ENCODE data around the gene GDI1. TPM values are rescaled to one million over a fixed set of nuclear protein-coding genes. Genes with fewer than 3 reads are reported as not detected.
A peak's percentile ranks its signal among the peaks of the same experiment; 100 is the strongest.

GDI1 gene
- total and polyA plus RNA-seq, 2 of the 4 experiments (the other 2 are of a cell fraction) = 113 to 291 TPM

GRCh38 chrX:154436374-154436982 is 476 bp upstream of the GDI1 start:
- peak overlapping the region; percentile 60 to 70; a peak in 2 of 4 replicates for H4K8ac ChIP-seq (ENCODE audit: low read depth in 2 of 2, low read length in 2 of 2)
- peak overlapping the region; percentile 86 for H3K4me2 ChIP-seq (ENCODE audit: low read depth, low read length)
- H2AK5ac ChIP-seq (ENCODE audit: low read depth, low read length) = peak overlapping the region; percentile 67
- peaks cover 0 to 14% of the 10 kb centered on the region in 2 experiments; a peak in 1 of 4 replicates for H3K79me1 ChIP-seq (ENCODE audit: low read depth in 1 of 2, low read length in 2 of 2)
- peaks cover 14% of the 10 kb centered on the region for H4K20me1 ChIP-seq (ENCODE audit: insufficient read depth, low read length)
- dilution Hi-C loops (cut with HindIII; ENCODE audit: low sequenced_read_pairs, unreplicated experiment) = no loop called here
- peak overlapping the region; percentile 94 for H2AK9ac ChIP-seq (replicated peaks; ENCODE audit: low read depth, low read length, poor library complexity)
- H3K18ac ChIP-seq (ENCODE audit: low read depth, low read length) = no peak overlapping the region
- H2AFZ ChIP-seq (replicated peaks; ENCODE audit: low read length, poor library complexity) = peak overlapping the region; percentile 89
- H4K91ac ChIP-seq (ENCODE audit: insufficient read depth, low read depth, low read length) = no peak overlapping the region
- H2BK5ac ChIP-seq (ENCODE audit: low read depth, low read length, poor library complexity, severe bottlenecking) = peak overlapping the region; percentile 100
- no peak for DNase-seq
- H2BK20ac ChIP-seq (ENCODE audit: low read depth, low read length) = no peak overlapping the region
- peak overlapping the region; percentile 12; the same call in 1 of the 2 replicates for H4K5ac ChIP-seq (ENCODE audit: low read depth, low read length)
- BruUV-seq (replicated peaks) = no TSS peak
- no peak overlapping the region for H3K56ac ChIP-seq (ENCODE audit: extremely low read depth, insufficient read depth, low read length)
- H3K14ac ChIP-seq (replicated peaks; ENCODE audit: low read depth, low read length) = peak overlapping the region; percentile 71; the same call in 1 of the 2 replicates
- no peaks in the 10 kb centered on the region for H3K9me1 ChIP-seq (ENCODE audit: insufficient read depth, low read length)
- CTCF ChIA-PET = no interaction called here
- WGBS, 2 experiments (ENCODE audit: extremely low coverage in 2 of 2, insufficient read length in 1 of 2) = 63% methylated on average over 12 of the region's 78 CpGs; no CpG with 5 or more reads in 1 of the 2 experiments
- H3K23ac ChIP-seq (ENCODE audit: low read depth, low read length) = peak overlapping the region; percentile 78; the same call in 1 of the 2 replicates
- no peak for TF ChIP-seq CEBPB (IDR thresholded peaks at IDR 0.05; ENCODE audit: low read depth, low read length)
- no peak for TF ChIP-seq SMC3 (IDR thresholded peaks at IDR 0.05; ENCODE audit: low read depth, low read length)
- no peak for TF ChIP-seq CHD1 (IDR thresholded peaks at IDR 0.05; ENCODE audit: low read depth, low read length)
- TF ChIP-seq MAZ (IDR thresholded peaks at IDR 0.05; ENCODE audit: borderline replicate concordance, low read depth, low read length) = no peak
- no peak for TF ChIP-seq BHLHE40 (IDR thresholded peaks at IDR 0.05; ENCODE audit: low read depth, low read length)
- no peak for TF ChIP-seq POLR2A (IDR thresholded peaks at IDR 0.05; ENCODE audit: low read depth, low read length)
- TF ChIP-seq CTCF (conservative IDR thresholded peaks at IDR 0.05; ENCODE audit: low read depth, low read length) = no peak
- TF ChIP-seq MAFK (IDR thresholded peaks at IDR 0.05; ENCODE audit: low read depth, low read length) = no peak
- TF ChIP-seq RFX5 (IDR thresholded peaks at IDR 0.05; ENCODE audit: low read depth, low read length) = no peak
- TF ChIP-seq RAD21 (IDR thresholded peaks at IDR 0.05; ENCODE audit: low read length) = no peak
- TF ChIP-seq RCOR1 (IDR thresholded peaks at IDR 0.05; ENCODE audit: insufficient replicate concordance, low read length) = no peak
- TF ChIP-seq MXI1 (IDR thresholded peaks at IDR 0.05; ENCODE audit: borderline replicate concordance, low read depth, low read length) = no peak
- no peak for TF ChIP-seq ELK1 (IDR thresholded peaks at IDR 0.05; ENCODE audit: borderline replicate concordance, low read depth, low read length)
- no peak for TF ChIP-seq USF2 (IDR thresholded peaks at IDR 0.05; ENCODE audit: low read depth, low read length)
- no peak for TF ChIP-seq FOS (IDR thresholded peaks at IDR 0.05; ENCODE audit: low read depth, low read length)
- no peak for TF ChIP-seq NFE2L2 (IDR thresholded peaks at IDR 0.05; ENCODE audit: low read depth, low read length)
- ATAC-seq (ENCODE audit: low read depth) = peak; percentile 73
- peak overlapping the region; percentile 87 for H3K9ac ChIP-seq (ENCODE audit: low read depth, low read length)
- no peaks in the 10 kb centered on the region for H3K27me3 ChIP-seq (ENCODE audit: control insufficient read depth, insufficient read depth, low read length)
- peak overlapping the region; percentile 95 for H3K27ac ChIP-seq (ENCODE audit: insufficient read depth, low read length)
- no peak overlapping the region for H2BK15ac ChIP-seq (ENCODE audit: low read depth, low read length)
- in situ Hi-C loops (cut with MboI; ENCODE audit: low sequenced_read_pairs) = no loop called here
- POLR2A ChIA-PET (ENCODE audit: unreplicated experiment) = no interaction called here
- peak overlapping the region; percentile 77 for H3K4ac ChIP-seq (ENCODE audit: low read depth, low read length)
- no peaks in the 10 kb centered on the region for H3K9me3 ChIP-seq (ENCODE audit: control insufficient read depth, insufficient read depth, low read length)
- no peak overlapping the region for H2BK120ac ChIP-seq (ENCODE audit: low read depth, low read length)
- peaks cover 3% of the 10 kb centered on the region for H3K4me1 ChIP-seq (ENCODE audit: control insufficient read depth, insufficient read depth, low read length)
- peaks cover 46% of the 10 kb centered on the region for H3K36me3 ChIP-seq (ENCODE audit: control insufficient read depth, insufficient read depth, low read length)
- H3K4me3 ChIP-seq (ENCODE audit: insufficient read depth, low read depth, low read length) = peak overlapping the region; percentile 98
- intact Hi-C loops (cut with micrococcal nuclease) = no loop called here
